ENCODE measurements around the gene BANP.
"Not testable (repeated sequence)": the region's sequence is repeated elsewhere in the genome, so short reads cannot be mapped to it uniquely, and the experiment has no call there.

DNA sequence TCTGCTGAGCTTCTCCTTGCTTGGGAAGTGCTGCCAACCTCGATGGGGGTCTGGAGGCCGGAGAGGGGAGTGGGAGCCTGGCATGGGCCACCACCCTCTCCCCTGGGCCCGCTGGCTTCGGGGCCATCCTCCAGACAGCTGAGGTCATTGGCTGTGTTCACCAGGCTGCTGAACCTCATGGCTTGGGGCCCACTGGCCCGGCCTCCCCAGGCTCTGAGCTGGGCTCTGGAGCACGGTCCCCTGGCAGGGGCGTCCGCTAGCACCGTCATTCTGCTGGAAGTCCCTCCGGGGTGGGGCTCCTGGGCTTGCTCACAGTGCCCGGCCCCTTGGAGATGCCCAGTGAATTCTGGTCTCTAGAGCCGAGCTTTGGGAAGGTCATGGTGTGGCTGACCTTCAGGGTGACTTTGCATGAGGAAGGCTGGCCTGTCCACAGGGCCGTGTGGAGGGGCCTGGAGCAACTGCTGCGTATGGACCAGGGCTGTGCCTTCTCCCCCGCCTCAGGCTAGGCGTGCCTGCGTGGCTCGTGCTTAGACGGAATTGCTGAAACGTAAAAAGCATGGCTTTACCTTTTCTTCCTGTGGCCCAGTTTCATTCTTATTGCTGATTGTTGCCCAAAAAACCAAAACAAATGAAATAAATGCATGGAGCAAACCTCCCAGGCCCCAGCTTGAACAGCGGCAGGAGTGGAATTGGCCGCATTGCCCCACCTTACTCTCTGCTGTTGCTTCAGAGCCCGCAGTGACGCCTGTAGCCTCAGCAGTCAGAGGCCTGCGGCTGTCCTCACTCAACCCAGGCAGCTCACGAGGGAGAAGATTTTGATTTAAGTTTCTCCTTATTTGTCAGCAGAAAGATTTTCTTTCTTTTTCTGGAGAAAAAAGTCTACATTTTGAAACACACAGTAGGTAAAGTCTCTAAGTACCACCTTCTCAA, 70.1 kb downstream of the BANP start:
- TF ChIP-seq CTCF, POLR2A (IDR thresholded peaks at IDR 0.05): not testable (repeated sequence)

Data from heart left ventricle (tissue), 13 donors.